GM03348 (cell line): ENCODE results near the gene STK11IP.
A peak's percentile ranks its signal among the peaks of the same experiment; 100 is the strongest.

Experiments used
- DNase-seq: peaks from one replicate; pipeline ENCODE4 v3.0.0; 2012; ENCODE audit warnings: low spot score

The STK11IP gene

GRCh38 chr2:219581346-219581745 is 16.3 kb upstream of the STK11IP start:
- no peak for DNase-seq

- DNase-seq: no peak
These were observed 6.6 kb upstream of the STK11IP start for GRCh38 chr2:219591091-219591490.

- DNase-seq: no peak
These were observed 4.9 kb upstream of the STK11IP start for GRCh38 chr2:219592736-219593135.

GRCh38 chr2:219593154-219593553 is 4.5 kb upstream of the STK11IP start:
- no peak for DNase-seq

GRCh38 chr2:219595256-219595655 is 2.4 kb upstream of the STK11IP start:
- DNase-seq: peak; percentile 6

GRCh38 chr2:219596954-219597551 is 604 bp upstream of the STK11IP start:
- peak; percentile 27 for DNase-seq

- no peak for DNase-seq
These were observed 836 bp downstream of the STK11IP start for GRCh38 chr2:219598308-219599078.

GRCh38 chr2:219603771-219604170 is 6.1 kb downstream of the STK11IP start:
- no peak for DNase-seq

- DNase-seq: no peak
These were observed 7.9 kb downstream of the STK11IP start for GRCh38 chr2:219605607-219605954.

- no peak for DNase-seq
These were observed 10.3 kb downstream of the STK11IP start for GRCh38 chr2:219607931-219608330.

GRCh38 chr2:219608399-219608964 is 10.8 kb downstream of the STK11IP start:
- DNase-seq: no peak

GRCh38 chr2:219609149-219609750 is 11.6 kb downstream of the STK11IP start:
- DNase-seq: no peak

- DNase-seq: no peak
These were observed 13.6 kb downstream of the STK11IP start for GRCh38 chr2:219611306-219611705.

- DNase-seq: no peak
These were observed 14.4 kb downstream of the STK11IP start for GRCh38 chr2:219611866-219612576.

GRCh38 chr2:219612577-219613286 is 15.1 kb downstream of the STK11IP start:
- no peak for DNase-seq

GRCh38 chr2:219613461-219614070 is 15.9 kb downstream of the STK11IP start:
- no peak for DNase-seq

GRCh38 chr2:219614076-219614860 is 16.6 kb downstream of the STK11IP start:
- DNase-seq: no peak

GRCh38 chr2:219615036-219615435 is 17.4 kb downstream of the STK11IP start:
- DNase-seq: no peak

GRCh38 chr2:219615894-219616293 is 18.2 kb downstream of the STK11IP start:
- DNase-seq: no peak

- DNase-seq: no peak
These were observed 18.9 kb downstream of the STK11IP start for GRCh38 chr2:219616550-219616949.

GRCh38 chr2:219618733-219619122 is 21.1 kb downstream of the STK11IP start:
- DNase-seq: no peak
